Transverse colon (tissue), 4 donors: ENCODE data around the gene CASK. TPM values are rescaled to one million over a fixed set of nuclear protein-coding genes. Genes with fewer than 3 reads are reported as not detected.

Experiments used
- DNase-seq: peaks from one replicate; pipeline ENCODE4 v3.0.0-alpha.2; 2019
- H3K27ac ChIP-seq, 4 donors: fragments of 200-600 bp; sonication (generic); 2 replicates each; pipeline ENCODE4 v1.5.1; 2016 to 2018; ENCODE audit warnings: inconsistent platforms in 4 of 4
- H3K27me3 ChIP-seq: fragments of 200-600 bp; sonication (generic); 2 replicates; pipeline ENCODE4 v1.5.1; 2017; ENCODE audit warnings: inconsistent platforms
- H3K36me3 ChIP-seq, 4 donors: fragments of 200-600 bp; sonication (generic); 2 replicates each; pipeline ENCODE4 v1.5.1; 2017 to 2019; ENCODE audit warnings: inconsistent platforms in 4 of 4
- H3K4me1 ChIP-seq, 4 donors: fragments of 200-600 bp; sonication (generic); 2 replicates each; pipeline ENCODE4 v1.5.1; 2017 to 2020; ENCODE audit warnings: inconsistent platforms in 4 of 4
- H3K4me3 ChIP-seq, 4 donors: fragments of 200-600 bp; sonication (generic); 1 replicate in 1 of 4; 2 replicates in 3 of 4; pipeline versions ENCODE4 v1.5.1 to v1.6.1; 2017 to 2019; ENCODE audit warnings: inconsistent platforms in 4 of 4
- H3K9me3 ChIP-seq, 2 donors: fragments of 200-600 bp; sonication (generic); 2 replicates each; pipeline ENCODE4 v1.5.1; 2017 to 2019; ENCODE audit warnings: inconsistent platforms in 2 of 2
- CTCF ChIP-seq, 5 experiments: fragments of 200-600 bp in 3 of 5; fragments of 450-650 bp in 2 of 5; sonication (generic) in 3 of 5; IDR thresholded peaks; 1 replicate in 2 of 5; 2 replicates in 3 of 5; pipeline ENCODE4 v1.5.1; 2016 to 2017; ENCODE audit warnings: antibody characterized with exemption in 5 of 5, inconsistent platforms in 3 of 5, mild to moderate bottlenecking in 2 of 5, moderate library complexity in 1 of 5
- EP300 ChIP-seq: sonication (generic); formaldehyde crosslinking; IDR thresholded peaks from one replicate; pipeline ENCODE4 v1.6.1; 2017; ENCODE audit warnings: antibody characterized with exemption, low read depth
- POLR2A ChIP-seq: fragments of 450-650 bp; IDR thresholded peaks from one replicate; pipeline ENCODE4 v1.6.1; 2016; ENCODE audit warnings: antibody characterized with exemption, mild to moderate bottlenecking, moderate library complexity
- POLR2AphosphoS5 ChIP-seq, 3 donors: sonication (generic); formaldehyde crosslinking; IDR thresholded peaks; one replicate each; pipeline ENCODE4 v1.6.1; 2016; ENCODE audit warnings: antibody characterized with exemption in 3 of 3
- WGBS, 2 donors: methylation state at CpG; one replicate each; pipeline ENCODE4 v1.1.5; 2018; ENCODE audit warnings: low coverage in 1 of 2; 5-methylcytosine and 5-hydroxymethylcytosine counted together
- in situ Hi-C, 4 donors: fragments of 200-750 bp; cut with MboI; loops; one replicate each; pipeline versions ENCODE4 v1.15.0 to v1.15.1; 2017; ENCODE audit warnings: low sequenced_read_pairs in 3 of 4, low pct_ligation_motif_present in 1 of 4, low pct_unique_long_range_greater_than_20kb in 1 of 4
- intact Hi-C: fragments of 100-400 bp; cut with DNase I; formaldehyde crosslinking; loops from one replicate; pipeline ENCODE4 v1.15.1; 2023; ENCODE audit warnings: low total_unique reads
- total RNA-seq, 4 donors: library from RNA; depleted of rRNA; stranded (reverse); fragments of >200 nt; gene quantifications; one replicate each; pipeline ENCODE4 v1.1.0, GENCODE V29; 2016

The CASK gene
- total RNA-seq, 4 donors from 2014 or later, result 26.6 to 86.1 (median 56.3) TPM

DNA sequence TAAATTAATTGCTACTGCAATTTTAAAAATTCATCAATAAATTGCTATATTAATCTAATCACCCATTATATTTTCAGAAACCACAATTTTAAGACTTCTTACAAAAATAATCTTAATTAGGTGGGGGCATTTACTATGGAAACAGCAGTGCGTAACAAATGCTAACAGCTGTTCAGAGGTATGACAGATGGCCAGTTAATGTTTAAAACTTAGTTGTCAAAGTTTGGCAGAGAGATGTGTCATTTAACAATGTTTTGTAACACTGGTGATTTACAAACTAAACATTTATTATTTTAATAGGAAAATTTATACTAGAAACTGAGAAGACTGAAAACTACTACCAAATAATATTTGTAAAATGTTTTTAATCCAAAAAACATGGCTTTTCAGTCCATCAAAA lies 319.8 kb downstream of the CASK start:
- H3K9me3 ChIP-seq, result no peaks in the 10 kb centered on the region
- H3K4me1 ChIP-seq, result no peaks in the 10 kb centered on the region
- in situ Hi-C loops (no loop called here), intact Hi-C loops (no loop called here)
- no peak overlapping the region for H3K4me3 ChIP-seq
- DNase-seq, result no peak
- TF ChIP-seq POLR2AphosphoS5 (IDR thresholded peaks at IDR 0.05) (no peak), CTCF (IDR thresholded peaks at IDR 0.05) (no peak), POLR2A (no peak), EP300 (no peak)
- WGBS, 2 donors, result 75 to 83% methylated on average over 1 of the region's 1 CpG
- H3K27me3 ChIP-seq, result no peaks in the 10 kb centered on the region
- H3K27ac ChIP-seq, result no peak overlapping the region
- H3K36me3 ChIP-seq, result no peaks in the 10 kb centered on the region

DNA sequence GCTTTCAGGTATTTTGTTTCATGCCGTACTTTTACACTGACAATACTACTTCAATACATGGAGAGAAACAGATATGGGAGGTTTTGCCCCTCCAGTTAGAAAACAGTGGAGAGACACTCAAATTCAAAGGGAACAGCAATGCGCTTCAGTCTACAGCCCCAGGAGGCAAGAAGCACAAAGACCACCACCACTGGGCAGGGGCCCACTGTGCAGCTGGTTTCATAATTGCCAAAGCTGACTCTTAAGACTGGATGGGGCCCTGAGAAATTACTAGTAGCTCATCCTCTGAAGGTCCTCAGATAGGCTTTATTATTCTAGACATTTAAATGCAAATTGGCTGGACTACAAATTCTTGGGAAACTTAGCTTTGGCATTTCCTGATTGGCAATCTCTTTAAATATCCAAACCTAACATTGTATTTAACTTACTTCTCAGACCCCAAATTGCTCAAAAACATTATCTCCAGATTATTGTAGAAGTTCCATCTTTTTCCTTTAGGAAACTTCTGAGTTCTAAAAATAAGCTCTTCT lies 320.5 kb downstream of the CASK start:
- H3K4me1 ChIP-seq, result no peaks in the 10 kb centered on the region
- no peaks in the 10 kb centered on the region for H3K36me3 ChIP-seq
- intact Hi-C loops (no loop called here), in situ Hi-C loops (no loop called here)
- no peak overlapping the region for H3K4me3 ChIP-seq
- 87 to 100% methylated on average over 1 to 2 of the region's 2 CpGs for WGBS, 2 donors
- DNase-seq, result no peak
- H3K9me3 ChIP-seq, result no peaks in the 10 kb centered on the region
- no peaks in the 10 kb centered on the region for H3K27me3 ChIP-seq
- no peak for TF ChIP-seq CTCF (IDR thresholded peaks at IDR 0.05)
- TF ChIP-seq POLR2AphosphoS5 (IDR thresholded peaks at IDR 0.05), result no peak
- no peak for TF ChIP-seq POLR2A
- TF ChIP-seq EP300, result no peak
- no peak overlapping the region for H3K27ac ChIP-seq

DNA sequence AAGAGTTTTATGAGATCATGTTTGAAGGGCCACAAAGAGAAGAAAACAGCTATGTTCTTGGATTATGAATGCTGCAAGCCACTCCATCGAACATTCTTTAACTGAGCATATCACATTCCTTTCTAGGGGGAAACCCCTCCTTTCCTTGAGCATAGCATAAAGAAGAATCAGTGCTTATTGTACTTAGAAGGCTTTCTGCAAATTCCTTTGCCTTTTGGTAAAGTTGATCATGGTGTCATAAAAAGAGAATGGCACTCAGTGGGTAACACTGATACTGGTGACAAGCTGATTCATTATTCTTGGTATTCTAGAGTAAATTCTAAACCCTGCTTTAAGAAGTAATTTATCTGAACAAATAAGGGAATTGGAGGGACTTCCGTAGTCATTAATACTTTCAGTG lies 323.1 kb downstream of the CASK start:
- in situ Hi-C loops, result no loop called here

DNA sequence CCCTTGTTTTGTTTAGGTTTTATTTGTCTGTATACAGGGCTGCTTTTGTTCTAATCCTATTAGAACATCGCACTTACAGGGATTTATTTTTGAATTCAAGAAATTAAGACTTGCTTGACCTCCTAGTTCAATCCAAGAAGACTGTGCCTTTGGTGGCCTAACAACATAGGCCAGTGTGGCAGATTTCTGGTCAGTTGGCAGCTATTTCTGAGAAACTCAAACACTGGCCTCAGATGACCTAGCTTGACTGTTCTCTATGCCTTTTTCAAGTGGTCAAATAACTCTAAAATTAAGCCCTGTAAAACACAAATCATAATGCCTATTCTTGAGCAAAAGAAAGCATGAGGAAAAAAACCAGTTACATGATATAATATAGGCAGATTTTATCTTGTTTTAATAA lies 323.8 kb downstream of the CASK start:
- TF ChIP-seq POLR2A, result no peak
- TF ChIP-seq POLR2AphosphoS5 (IDR thresholded peaks at IDR 0.05), result no peak
- TF ChIP-seq CTCF (IDR thresholded peaks at IDR 0.05), result no peak
- no peak for TF ChIP-seq EP300
- no peaks in the 10 kb centered on the region for H3K27me3 ChIP-seq
- DNase-seq, result no peak
- in situ Hi-C loops, result no loop called here
- no peaks in the 10 kb centered on the region for H3K36me3 ChIP-seq
- intact Hi-C loops, result no loop called here
- no peaks in the 10 kb centered on the region for H3K9me3 ChIP-seq
- no peak overlapping the region for H3K4me3 ChIP-seq
- H3K27ac ChIP-seq, result no peak overlapping the region
- 88% methylated on average over 1 of the region's 1 CpG; no CpG with 5 or more reads in 1 of the 2 donors for WGBS, 2 donors
- H3K4me1 ChIP-seq, result no peaks in the 10 kb centered on the region

More for the DNA sequence above, 323.1 kb downstream of the CASK start:
- H3K27me3 ChIP-seq, result no peaks in the 10 kb centered on the region
- H3K4me1 ChIP-seq, result no peaks in the 10 kb centered on the region
- no peak overlapping the region for H3K4me3 ChIP-seq
- no peaks in the 10 kb centered on the region for H3K36me3 ChIP-seq
- TF ChIP-seq CTCF (IDR thresholded peaks at IDR 0.05), result no peak
- no peak for TF ChIP-seq POLR2AphosphoS5 (IDR thresholded peaks at IDR 0.05)
- no peak for TF ChIP-seq POLR2A
- TF ChIP-seq EP300, result no peak
- no peak for DNase-seq
- WGBS, 2 donors, result 80% methylated on average over 2 of the region's 2 CpGs; no CpG with 5 or more reads in 1 of the 2 donors
- no peak overlapping the region for H3K27ac ChIP-seq
- H3K9me3 ChIP-seq, result no peaks in the 10 kb centered on the region
- intact Hi-C loops, result no loop called here
